H1 (cell line): ENCODE results near the gene BCL7B.

ENCODE experiments used
- CTCF ChIP-seq, 3 experiments: IDR thresholded peaks; 1 replicate in 2 of 3; 2 replicates in 1 of 3; pipeline versions ENCODE4 v1.5.1 to v1.6.1; 2011; ENCODE audit warnings: low read length in 3 of 3, mild to moderate bottlenecking in 3 of 3, inconsistent platforms in 2 of 3, low read depth in 1 of 3, moderate library complexity in 1 of 3; ENCODE audit not compliant: insufficient read depth in 1 of 3; ENCODE audit errors: control extremely low read depth in 1 of 3
- POLR2AphosphoS5 ChIP-seq: IDR thresholded peaks from 2 replicates; pipeline ENCODE4 v1.6.1; 2011; ENCODE audit warnings: low read depth, low read length
- TCF12 ChIP-seq: IDR thresholded peaks from 2 replicates; pipeline ENCODE4 v1.6.1; 2011; ENCODE audit warnings: low read depth, mild to moderate bottlenecking, low read length

- no peak for TF ChIP-seq CTCF (IDR thresholded peaks at IDR 0.05; ENCODE audit: control extremely low read depth in 1 of 3, insufficient read depth in 1 of 3, low read depth in 1 of 3, low read length in 3 of 3)
- TF ChIP-seq POLR2AphosphoS5: peak; percentile 93
- TF ChIP-seq TCF12: 0 out of 2 replicates have a peak, but pooled peaks have one; percentile 53
Observed at GRCh38 chr7:73557397-73558257, at the start of gene BCL7B.
